ENCODE measurements around the gene ARPC5L. TPM values are rescaled to one million over a fixed set of nuclear protein-coding genes. Genes with fewer than 3 reads are reported as not detected.

The ARPC5L gene
- total RNA-seq, 2 experiments from 2014 or later = 44.1 to 63.3 TPM

Other genes with a start within 250 kb of the ARPC5L start
- under 1 TPM; 0.10 to 0.19 TPM for gene NR6A1, start 90.8 kb upstream of the ARPC5L start, total RNA-seq
- gene OLFML2A, start 85.0 kb upstream of the ARPC5L start, total RNA-seq = not detected
- not detected for gene WDR38, start 8.7 kb upstream of the ARPC5L start, total RNA-seq
- 1,000 to 10,000 TPM; 1,403 to 1,537 TPM for gene RPL35, start 173 bp upstream of the ARPC5L start, total RNA-seq
- 10 to 100 TPM; 15.2 to 19.3 TPM for gene GOLGA1, start 79.0 kb downstream of the ARPC5L start, total RNA-seq